Lower leg skin (tissue), 3 donors: Measurements from ENCODE around the gene PLEKHG2.

ENCODE experiments used
- CTCF ChIP-seq, 3 donors: fragments of 450-650 bp; IDR thresholded peaks; one replicate each; pipeline ENCODE4 v1.5.1; 2016; ENCODE audit warnings: antibody characterized with exemption in 3 of 3, mild to moderate bottlenecking in 3 of 3, moderate library complexity in 2 of 3
- POLR2A ChIP-seq, 2 donors: fragments of 450-650 bp; IDR thresholded peaks; one replicate each; pipeline ENCODE4 v1.6.1; 2016 to 2017; ENCODE audit warnings: antibody characterized with exemption in 2 of 2, mild to moderate bottlenecking in 1 of 2, moderate library complexity in 1 of 2

DNA sequence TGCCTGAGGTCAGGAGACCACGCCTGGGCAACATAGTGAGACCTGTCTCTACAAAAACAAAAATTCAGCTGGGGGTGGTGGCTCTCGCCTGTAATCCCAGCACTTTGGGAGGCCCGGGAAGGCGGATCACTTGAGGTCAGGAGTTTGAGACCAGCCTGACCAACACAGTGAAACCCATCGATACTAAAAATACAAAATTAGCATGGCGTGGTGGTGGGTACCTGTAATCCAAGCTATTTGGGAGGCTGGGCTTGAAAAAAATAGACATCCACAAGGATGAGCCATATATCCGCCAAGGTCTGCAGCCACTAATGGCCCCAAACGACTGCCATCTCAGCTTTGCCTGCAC, 20.2 kb downstream of the PLEKHG2 start:
- no peak for TF ChIP-seq CTCF (IDR thresholded peaks at IDR 0.05)
- TF ChIP-seq POLR2A (IDR thresholded peaks at IDR 0.05) = no peak
